D721Med (cell line): Measurements from ENCODE around the gene GMIP.
"Not testable (repeated sequence)": the region's sequence is repeated elsewhere in the genome, so short reads cannot be mapped to it uniquely, and the experiment has no call there.

Experiments
- DNase-seq: peaks from one replicate; pipeline ENCODE4 v3.0.0; 2011; ENCODE audit warnings: low spot score; ENCODE audit not compliant: insufficient read length
- FAIRE-seq: peaks from 2 replicates; lab custom pipeline; 2011; peaks lifted over from hg19 to GRCh38; lab: Jason Lieb, UNC
- TF ChIP-seq, protein P1 (sequence below): IDR thresholded peaks from 2 replicates; pipeline ENCODE4 v1.5.1; 2012; ENCODE audit warnings: mild to moderate bottlenecking, control low read depth; ENCODE audit not compliant: insufficient read depth; ENCODE audit errors: missing control alignments

The GMIP gene

DNA sequence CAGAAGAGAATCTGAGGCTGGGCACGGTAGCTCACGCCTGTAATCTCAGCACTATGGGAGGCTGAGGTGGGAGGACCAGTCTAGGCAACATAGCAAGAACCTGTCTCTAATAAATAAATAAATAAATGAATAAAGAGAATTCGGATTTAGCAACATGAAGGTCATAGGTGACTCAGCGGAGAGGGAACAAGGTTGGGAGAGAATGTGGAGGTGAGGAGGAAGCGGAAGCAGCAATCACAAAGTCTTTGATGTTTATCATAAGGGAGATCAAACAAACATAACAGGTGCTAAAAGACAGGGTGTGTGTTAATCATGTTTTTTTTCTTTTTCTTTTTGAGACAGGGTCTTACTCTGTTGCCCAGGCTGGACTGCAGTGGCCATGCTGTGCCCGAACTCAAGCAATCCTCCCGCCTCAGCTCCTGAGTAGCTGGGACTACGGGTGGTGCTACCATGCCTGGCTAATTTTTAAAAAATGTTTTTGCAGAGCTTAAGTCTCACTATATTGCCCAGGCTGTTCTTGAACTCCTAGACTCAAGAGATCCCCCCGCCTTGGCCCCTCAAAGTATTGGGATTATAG is 41.2 kb downstream of the GMIP start:
- FAIRE-seq = no peak
- TF ChIP-seq, protein P1, sequence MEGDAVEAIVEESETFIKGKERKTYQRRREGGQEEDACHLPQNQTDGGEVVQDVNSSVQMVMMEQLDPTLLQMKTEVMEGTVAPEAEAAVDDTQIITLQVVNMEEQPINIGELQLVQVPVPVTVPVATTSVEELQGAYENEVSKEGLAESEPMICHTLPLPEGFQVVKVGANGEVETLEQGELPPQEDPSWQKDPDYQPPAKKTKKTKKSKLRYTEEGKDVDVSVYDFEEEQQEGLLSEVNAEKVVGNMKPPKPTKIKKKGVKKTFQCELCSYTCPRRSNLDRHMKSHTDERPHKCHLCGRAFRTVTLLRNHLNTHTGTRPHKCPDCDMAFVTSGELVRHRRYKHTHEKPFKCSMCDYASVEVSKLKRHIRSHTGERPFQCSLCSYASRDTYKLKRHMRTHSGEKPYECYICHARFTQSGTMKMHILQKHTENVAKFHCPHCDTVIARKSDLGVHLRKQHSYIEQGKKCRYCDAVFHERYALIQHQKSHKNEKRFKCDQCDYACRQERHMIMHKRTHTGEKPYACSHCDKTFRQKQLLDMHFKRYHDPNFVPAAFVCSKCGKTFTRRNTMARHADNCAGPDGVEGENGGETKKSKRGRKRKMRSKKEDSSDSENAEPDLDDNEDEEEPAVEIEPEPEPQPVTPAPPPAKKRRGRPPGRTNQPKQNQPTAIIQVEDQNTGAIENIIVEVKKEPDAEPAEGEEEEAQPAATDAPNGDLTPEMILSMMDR = no peak
- DNase-seq = no peak

DNA sequence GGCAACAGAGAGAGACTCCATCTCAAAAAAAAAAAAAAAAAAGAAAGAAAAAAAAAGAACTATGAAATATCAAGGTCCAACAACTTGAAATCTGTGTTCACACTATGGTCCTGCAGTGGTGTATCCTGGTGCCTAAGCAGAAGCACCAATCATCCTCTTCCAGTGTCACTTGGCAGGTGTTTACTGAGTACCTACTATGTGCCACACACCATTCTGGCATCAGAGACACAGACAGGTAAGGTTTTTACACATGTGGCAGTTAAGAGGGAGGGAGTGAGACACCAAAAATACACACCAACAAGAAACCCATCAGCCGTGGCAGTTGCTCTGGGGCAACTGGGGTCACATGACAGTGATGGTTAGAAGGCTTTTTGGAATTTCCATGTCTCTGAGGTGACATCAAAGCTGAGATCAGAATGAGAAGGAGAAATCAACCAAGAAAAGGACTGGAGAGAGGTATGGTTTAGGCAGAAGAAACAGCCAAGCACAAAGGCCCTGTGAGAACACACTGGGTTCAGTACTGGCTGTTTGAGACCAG is 42.6 kb downstream of the GMIP start:
- FAIRE-seq = no peak
- no peak for DNase-seq

GRCh38 chr19:19598728-19599451 is 44.6 kb downstream of the GMIP start:
- FAIRE-seq, DNase-seq: not testable (repeated sequence)

More for the DNA sequence above, 42.6 kb downstream of the GMIP start:
- TF ChIP-seq, protein P1 = no peak

DNA sequence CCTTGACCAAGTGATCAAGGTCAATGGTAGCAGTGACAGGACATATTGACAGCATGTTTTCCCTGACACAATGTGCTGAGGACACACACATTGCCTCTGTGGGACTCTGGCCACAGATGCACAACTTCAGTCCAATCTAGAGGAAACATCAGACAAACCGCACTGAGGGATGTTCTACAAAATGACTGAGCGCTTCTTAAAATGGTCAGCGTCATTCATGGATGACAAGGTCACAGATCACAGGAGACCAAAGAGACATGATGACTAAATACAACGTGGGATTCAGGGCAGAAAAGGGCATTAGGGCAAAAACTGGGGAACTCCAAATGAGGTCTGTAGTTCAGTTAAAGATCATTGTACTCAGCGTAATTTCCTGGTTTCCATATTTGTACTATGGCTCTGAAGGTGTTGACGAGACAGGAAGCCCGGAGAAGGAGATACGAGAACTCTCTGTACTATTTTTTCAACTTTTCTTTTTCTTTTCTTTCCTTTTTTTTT is 45.6 kb downstream of the GMIP start:
- DNase-seq (no peak), FAIRE-seq (no peak)
- TF ChIP-seq, protein P1 = no peak

GRCh38 chr19:19595171-19595701 is 48.2 kb downstream of the GMIP start:
- TF ChIP-seq, protein P1 = no peak
- FAIRE-seq = no peak
- DNase-seq = no peak

DNA sequence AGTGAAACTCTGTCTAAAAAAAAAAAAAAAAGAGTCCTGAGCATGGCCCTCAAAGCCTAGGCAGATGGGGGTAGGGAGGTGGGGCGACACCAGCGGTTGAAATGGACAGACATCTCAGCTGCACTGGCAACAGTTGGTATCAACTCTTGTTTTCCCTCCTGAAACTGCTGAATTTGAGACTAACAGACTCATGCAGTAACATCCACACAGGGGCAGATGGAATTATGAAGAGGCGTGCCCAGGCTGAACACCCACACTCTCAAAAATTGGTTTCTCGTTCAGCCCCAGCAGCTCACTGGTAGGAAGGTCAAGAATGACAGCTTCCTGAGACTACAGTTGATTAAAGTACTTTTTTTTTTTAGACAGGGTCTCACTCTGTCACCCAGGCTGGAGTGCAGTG is 49.1 kb downstream of the GMIP start:
- no peak for FAIRE-seq

DNA sequence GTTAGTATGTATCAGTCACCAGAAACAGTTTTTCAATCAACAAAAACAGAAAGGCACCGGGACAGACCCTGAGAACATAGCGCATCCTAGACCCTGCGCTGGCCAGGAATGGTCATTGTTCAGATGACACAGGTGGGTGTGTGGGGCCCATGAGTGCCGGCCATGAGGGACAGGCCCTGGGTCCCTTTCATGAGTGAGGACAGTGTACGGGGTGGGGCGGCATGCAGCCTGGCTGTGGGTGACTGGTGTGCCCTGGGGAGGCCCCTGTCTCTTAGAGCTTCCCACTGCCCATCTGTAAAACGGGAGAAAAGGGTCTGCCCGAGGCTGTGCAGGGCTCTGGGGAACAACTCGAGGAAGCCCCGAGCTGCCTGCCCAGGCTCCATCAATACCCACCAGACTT is 50.8 kb downstream of the GMIP start:
- DNase-seq (no peak), FAIRE-seq (no peak)
- TF ChIP-seq, protein P1 = no peak

More for the DNA sequence above, 49.1 kb downstream of the GMIP start:
- TF ChIP-seq, protein P1 = no peak
- DNase-seq = no peak
